H1 (cell line): ENCODE measurements around the gene CRYGB. TPM values are rescaled to one million over a fixed set of nuclear protein-coding genes. Genes with fewer than 3 reads are reported as not detected.

Experiments
- BACH1 ChIP-seq: IDR thresholded peaks from 2 replicates; pipeline ENCODE4 v1.6.1; 2012; ENCODE audit warnings: low read length, improper control_type of control experiment
- BRCA1 ChIP-seq: IDR thresholded peaks from 2 replicates; pipeline ENCODE4 v1.6.1; 2012; ENCODE audit warnings: low read depth, low read length, improper control_type of control experiment
- GABPA ChIP-seq: IDR thresholded peaks from 2 replicates; pipeline ENCODE4 v1.6.1; 2011; ENCODE audit warnings: mild to moderate bottlenecking, low read length, moderate library complexity, borderline replicate concordance; ENCODE audit not compliant: insufficient read depth
- HDAC2 ChIP-seq, 2 experiments: fragments of 300-600 bp in 1 of 2; sonication (generic) in 1 of 2; IDR thresholded peaks; 2 replicates each; pipeline ENCODE4 v1.6.1; 2011 to 2012; ENCODE audit warnings: low read depth in 2 of 2, low read length in 2 of 2, mild to moderate bottlenecking in 2 of 2, moderate library complexity in 2 of 2, borderline replicate concordance in 1 of 2, inconsistent platforms in 1 of 2
- JUND ChIP-seq: IDR thresholded peaks from 2 replicates; pipeline ENCODE4 v1.6.1; 2011; ENCODE audit warnings: mild to moderate bottlenecking, improper control_type of control experiment, low read length
- POLR2AphosphoS5 ChIP-seq: IDR thresholded peaks from 2 replicates; pipeline ENCODE4 v1.6.1; 2011; ENCODE audit warnings: low read depth, low read length
- RAD21 ChIP-seq, 2 experiments: IDR thresholded peaks in 1 of 2; conservative IDR thresholded peaks in 1 of 2; 2 replicates each; pipeline ENCODE4 v1.6.1; 2011; ENCODE audit warnings: low read depth in 2 of 2, low read length in 2 of 2, improper control_type of control experiment in 1 of 2, inconsistent platforms in 1 of 2, mild to moderate bottlenecking in 1 of 2, moderate library complexity in 1 of 2
- SIN3A ChIP-seq, 2 experiments: IDR thresholded peaks in 1 of 2; conservative IDR thresholded peaks in 1 of 2; 2 replicates each; pipeline ENCODE4 v1.6.1; 2011 to 2012; ENCODE audit warnings: low read length in 2 of 2, improper control_type of control experiment in 1 of 2, low read depth in 1 of 2, mild to moderate bottlenecking in 1 of 2
- SP2 ChIP-seq: IDR thresholded peaks from 2 replicates; pipeline ENCODE4 v1.6.1; 2012; ENCODE audit warnings: mild to moderate bottlenecking, low read length, inconsistent platforms
- ZNF274 ChIP-seq: IDR thresholded peaks from 2 replicates; pipeline ENCODE4 v1.7.0; 2012; ENCODE audit warnings: low read length, borderline replicate concordance; ENCODE audit errors: extremely low read depth
- polyA plus RNA-seq, 7 experiments: library from polyadenylated mRNA; depleted of rRNA in 3 of 7; stranded (reverse) in 5 of 7; unstranded in 2 of 7; fragments of >200 nt in 5 of 7; fragments of 200-250 nt in 2 of 7; gene quantifications; 1 replicate in 5 of 7; 2 replicates in 1 of 7; 4 replicates in 1 of 7; pipeline versions ENCODE4 v1.2.1 to v1.2.3, GENCODE V29; 2011 to 2013; ENCODE audit warnings: missing spikeins in 2 of 7, mixed read lengths in 2 of 7
- total RNA-seq: library from RNA; stranded (reverse); fragmentation: NEBNext Ultra II Directional; extraction: Animal tissue kit (Norgen Biotek cat#: 25700); gene quantifications from 2 replicates; pipeline ENCODE4 v1.2.1, GENCODE V29; 2021

Gene CRYGB
- total and polyA plus RNA-seq, 2 of the 8 experiments (the other 6 are each of a cell fraction or from before 2014, with no cell fraction given) = 0.38 TPM; not detected in 1

- TF ChIP-seq SIN3A (conservative IDR thresholded peaks at IDR 0.05 in 1 of 2, IDR thresholded peaks at IDR 0.05 in 1 of 2; ENCODE audit: low read depth in 1 of 2, low read length in 2 of 2) = no peak
- no peak for TF ChIP-seq ZNF274
- TF ChIP-seq BRCA1 = no peak
- TF ChIP-seq JUND = no peak
- TF ChIP-seq POLR2AphosphoS5 = no peak
- no peak for TF ChIP-seq GABPA
- TF ChIP-seq BACH1 = no peak
- no peak for TF ChIP-seq SP2
- no peak for TF ChIP-seq HDAC2 (IDR thresholded peaks at IDR 0.05; ENCODE audit: borderline replicate concordance in 1 of 2, low read depth in 2 of 2, low read length in 2 of 2)
- peak; percentile 21 to 30; a peak in 3 of 4 replicates for TF ChIP-seq RAD21 (IDR thresholded peaks at IDR 0.05 in 1 of 2, conservative IDR thresholded peaks at IDR 0.05 in 1 of 2; ENCODE audit: low read depth in 2 of 2, low read length in 2 of 2)
Observed at GRCh38 chr2:208179028-208179609, 33.2 kb upstream of the CRYGB start (continued).
